HG03521 (cell line): ENCODE results near the gene TCF7L2.

Experiments
- ATAC-seq: cut with Tn5 transposase; IDR thresholded peaks from one replicate; pipeline ENCODE4 v1.9.1; 2021; ENCODE audit warnings: mild to moderate bottlenecking, moderate library complexity; ENCODE audit not compliant: unreplicated experiment

TCF7L2 gene

DNA sequence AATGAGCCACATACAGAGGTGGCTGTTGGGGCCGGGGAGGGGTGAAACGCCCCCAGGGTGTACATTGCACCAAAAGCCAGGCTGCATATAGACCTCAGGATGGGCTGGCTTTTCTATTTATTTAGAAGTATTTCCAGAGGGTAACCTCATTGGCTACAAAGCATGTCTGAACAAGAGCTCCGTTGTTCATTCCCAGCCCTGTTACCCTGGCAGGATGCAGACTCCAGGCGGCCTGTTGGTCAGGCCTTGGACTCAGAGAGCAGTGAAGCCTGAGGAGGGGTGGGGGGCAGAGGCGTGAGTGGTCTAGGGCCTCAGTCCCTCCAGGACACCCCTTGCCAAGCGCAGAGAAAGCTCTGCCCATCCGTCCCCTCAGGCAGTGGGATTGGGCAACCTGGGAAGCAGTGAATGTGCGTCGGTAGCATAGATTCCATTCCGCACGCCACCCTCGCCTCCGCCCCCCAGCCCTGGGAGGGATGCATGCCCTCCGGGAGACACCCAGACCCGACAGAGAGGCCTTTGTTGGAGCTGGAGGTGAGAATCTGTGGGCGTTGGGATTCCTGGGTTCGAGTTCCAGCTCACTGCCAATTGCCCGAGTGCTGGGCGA lies 41.9 kb downstream of the TCF7L2 start:
- ATAC-seq: no peak

DNA sequence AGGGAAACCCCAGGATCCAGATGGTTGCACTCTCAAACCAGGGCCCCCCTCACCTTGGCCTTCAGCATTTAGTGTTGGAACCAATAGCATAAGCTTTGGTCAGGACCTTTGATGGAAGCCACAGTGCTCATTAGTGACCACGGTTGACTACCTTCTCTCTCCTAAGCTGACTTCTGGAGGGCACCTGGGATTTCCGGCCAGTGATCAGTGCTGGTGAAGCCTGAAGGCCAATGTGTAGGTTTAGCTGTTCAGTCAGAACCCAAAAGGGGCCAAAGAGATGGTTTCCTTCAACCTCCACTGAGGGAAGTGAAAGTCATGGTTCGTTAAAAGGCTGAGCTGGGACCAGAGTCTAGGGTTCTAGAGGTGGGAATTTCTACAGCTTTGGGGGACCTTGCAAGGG lies 46.4 kb downstream of the TCF7L2 start:
- ATAC-seq: no peak

DNA sequence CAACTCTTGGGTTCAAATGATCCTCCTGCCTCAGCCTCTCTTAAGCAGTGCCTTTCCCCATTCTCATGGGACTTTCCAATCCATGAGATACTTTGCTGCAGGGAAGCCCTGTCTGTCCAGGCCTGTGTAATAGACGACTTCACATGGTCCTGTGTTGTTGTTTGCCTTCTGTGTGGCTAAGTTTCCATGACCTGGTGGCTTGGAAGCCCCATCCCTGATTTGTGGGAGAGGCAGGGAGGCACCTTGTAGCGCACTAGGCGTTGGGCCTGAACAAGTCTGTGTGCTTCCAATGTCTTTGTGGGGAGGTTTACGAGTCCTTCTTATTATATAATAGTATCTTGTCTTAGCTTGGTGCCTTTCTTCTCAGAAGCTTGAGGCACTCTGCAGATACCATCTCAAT lies 49.1 kb downstream of the TCF7L2 start:
- ATAC-seq: no peak

DNA sequence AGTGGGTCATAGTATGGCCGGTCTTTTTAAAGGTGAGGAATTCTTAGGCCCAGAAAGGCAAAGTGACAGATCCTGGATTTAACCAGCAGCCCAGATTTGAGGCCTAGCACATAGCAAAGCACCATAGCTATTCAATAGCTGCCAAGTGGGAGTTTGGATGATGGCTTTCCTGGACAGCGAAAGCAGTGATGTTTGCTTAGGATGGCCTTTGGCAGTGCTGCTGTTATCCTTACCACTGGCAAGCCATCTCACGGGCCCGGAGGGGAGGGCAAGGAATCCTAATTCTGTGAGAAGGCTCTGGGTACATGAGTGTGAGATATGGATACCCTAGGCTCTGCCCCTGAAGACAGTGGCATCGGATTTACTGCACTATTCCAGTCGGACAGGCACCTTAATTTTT lies 50.4 kb downstream of the TCF7L2 start:
- ATAC-seq: no peak

DNA sequence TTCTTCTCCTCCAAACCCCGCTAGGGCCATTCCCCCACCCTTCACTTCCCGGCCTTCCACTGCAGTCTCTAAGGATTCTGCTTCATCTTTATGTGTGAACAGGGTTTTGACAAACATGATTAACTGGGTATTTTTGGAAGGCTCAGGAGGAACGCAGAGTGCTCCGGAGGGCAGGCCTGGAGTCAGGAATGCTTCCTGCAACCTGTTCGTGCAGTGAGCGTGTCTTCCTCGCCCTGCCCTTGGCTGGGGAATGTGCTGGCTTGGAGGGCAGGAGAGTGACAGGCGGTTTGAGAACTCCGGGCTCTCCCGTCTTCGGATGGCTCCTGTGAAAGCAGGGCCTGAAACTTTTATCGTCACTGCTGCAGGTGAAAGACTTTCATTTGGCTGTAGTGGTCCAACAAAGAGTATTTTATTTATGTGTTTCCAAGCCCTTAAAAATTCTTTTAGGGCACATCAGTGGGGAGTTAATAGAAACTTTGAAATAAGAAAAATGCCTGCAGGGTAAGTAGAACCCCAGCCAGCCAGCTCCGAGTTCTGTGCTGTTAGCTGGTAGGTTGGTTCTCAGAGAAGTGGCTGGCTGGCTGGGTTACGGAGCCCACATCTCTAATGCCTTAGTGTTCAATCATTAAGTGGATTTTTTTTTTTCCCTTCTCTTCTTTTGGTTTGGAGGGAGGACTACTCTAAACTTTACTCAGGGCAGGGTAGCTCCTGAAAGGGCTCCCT lies 51.0 kb downstream of the TCF7L2 start:
- ATAC-seq: no peak

DNA sequence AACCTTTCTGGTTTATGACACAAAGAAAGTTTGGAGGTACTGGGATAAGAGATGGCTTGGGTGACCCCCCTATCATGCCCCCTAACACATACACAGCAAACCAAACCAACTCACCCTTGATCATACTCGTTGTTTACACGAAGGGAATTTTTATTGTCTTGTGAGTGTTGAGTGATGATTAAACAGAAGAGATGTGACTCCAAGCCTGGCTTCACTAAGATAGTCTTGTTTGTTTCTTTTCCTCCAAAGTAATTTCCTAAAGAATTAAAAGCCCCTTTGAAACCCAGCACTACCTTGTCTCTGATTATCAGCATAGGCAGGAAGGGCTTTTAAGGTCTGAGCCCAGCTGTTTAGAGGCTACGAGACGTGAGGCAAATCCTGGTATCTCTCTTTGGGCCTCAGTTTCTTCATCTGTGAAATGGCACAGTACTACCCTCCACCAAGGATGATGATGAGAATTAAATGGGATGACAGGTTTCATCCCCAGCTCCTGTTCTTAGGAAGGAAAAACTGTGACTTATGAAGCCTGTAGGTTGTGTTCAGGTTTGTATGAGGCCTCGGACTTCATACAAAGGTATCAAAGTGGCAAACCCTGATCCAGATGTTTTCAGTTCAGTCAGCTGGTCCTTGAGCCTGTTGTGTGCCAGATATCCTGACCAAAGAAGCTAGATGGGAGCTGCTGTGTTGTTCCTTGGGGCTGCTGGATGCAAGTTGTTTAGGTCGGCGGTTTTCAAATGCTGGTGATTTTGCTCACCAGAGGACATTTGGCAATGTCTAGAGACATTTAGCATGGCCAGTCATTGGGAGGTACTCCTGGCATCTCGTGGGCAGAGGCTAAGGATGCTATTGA lies 51.8 kb downstream of the TCF7L2 start:
- ATAC-seq: no peak

DNA sequence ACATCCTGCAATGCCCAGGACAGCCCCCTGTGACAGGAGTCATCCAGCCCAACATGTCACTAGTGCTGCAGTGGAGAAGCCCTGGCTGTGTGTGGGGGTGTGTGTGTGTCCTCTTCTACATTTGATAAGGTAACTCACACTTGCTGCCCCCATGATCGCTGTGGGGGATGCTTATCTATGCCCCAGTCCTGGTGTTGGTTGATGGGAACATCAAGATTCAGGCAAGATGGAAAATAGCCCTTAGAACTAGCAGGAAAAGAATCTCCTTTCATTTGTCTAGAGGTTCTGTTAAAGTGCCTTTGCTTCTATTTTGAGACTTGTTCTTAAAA lies 52.4 kb downstream of the TCF7L2 start:
- ATAC-seq: no peak

DNA sequence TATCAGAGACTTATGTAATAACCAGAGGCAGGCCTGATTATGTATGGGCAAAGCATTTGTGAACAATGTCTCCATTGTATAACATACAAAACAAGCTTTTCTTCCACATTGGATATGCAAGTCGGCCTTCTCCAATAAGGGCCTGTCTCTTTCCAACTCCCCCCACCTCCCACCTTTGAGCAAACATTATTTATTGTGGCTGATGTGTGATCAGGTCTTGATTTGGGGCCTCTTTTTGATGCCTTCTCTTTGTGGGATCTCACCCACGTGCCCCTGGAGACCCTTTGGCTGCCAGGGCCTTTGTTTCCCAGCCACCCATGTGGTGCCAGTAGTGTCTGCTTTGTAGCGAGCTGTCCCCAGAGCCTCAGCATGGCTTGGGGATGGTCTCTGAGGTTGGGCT lies 53.0 kb downstream of the TCF7L2 start:
- no peak for ATAC-seq

DNA sequence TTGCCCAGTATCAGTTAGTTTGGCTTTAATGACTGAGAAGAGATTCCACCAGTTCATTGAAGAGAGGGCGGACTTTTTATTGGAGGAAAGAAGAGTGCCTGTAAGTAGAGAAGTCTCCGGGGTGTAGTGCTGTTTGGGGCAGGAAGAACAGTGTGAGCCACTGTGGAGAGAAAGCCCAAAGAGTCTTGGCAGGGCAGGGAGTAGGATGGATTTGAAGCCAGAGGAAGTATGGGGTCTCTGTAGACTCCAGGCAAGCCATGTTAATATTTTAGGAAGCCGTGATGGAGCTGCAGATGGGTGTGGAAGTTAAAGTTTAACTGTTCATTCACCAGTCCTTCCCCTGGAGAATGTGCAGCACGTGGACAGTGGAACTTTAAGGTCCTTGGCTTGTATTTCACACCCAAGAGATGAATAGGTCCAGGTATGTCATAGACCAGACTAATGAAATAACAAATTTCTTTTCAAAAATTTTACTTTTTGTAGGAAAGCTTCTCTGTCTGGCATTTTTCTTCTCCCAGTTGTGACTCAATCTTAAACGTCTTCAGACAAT lies 54.1 kb downstream of the TCF7L2 start:
- ATAC-seq: no peak

DNA sequence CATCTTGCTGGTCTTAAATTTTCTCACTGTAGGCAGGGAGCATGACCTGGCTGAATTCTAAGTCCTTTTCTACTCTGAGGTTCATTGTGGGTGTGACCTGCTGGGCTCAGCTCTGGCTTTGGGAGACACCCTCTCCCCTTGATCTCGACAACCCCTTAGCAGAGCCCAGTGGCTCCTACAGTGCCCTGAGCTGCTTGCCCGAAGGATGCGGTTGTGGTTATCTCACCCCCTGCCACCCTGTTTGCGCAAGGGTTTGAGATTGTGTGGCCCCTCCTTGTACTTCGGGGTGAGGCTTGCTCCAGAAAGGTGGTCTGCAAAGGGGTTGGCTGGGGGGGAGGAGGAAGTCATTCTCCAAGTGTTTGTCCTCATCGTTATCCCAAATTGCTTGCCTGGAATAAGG lies 55.3 kb downstream of the TCF7L2 start:
- ATAC-seq: no peak

DNA sequence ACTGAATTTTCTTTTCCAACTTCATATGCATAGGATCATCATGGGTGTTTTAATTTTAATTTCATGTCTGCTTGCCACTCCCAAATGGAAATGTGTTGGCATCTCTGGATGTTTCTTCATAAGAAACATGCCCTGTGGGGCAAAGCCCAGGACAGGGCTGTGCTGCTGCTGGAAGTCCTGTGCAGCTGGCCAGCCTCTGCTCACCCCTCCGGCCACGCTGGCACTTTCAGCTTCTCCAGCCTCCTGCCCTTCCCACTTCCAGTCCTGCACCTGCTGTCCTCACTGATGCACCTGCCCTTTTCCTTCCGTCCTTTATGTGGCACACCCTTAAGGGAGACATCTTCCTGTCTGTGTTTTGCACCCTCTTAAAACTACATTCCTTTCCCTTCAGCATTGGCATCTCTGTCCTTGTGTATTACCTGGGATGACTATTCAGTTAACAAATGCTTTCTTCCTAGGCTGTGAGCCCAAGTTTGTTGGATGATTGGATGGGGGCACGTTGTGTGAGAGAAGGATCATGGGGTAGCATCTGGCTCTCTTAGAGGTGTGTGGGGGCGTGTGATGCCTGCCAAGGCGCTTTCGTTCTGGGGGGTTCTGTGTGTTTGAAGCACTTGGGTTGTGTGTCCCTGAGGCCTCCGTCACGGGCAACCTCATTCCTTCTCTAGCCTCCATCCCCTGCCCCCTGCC lies 56.8 kb downstream of the TCF7L2 start:
- ATAC-seq: no peak

DNA sequence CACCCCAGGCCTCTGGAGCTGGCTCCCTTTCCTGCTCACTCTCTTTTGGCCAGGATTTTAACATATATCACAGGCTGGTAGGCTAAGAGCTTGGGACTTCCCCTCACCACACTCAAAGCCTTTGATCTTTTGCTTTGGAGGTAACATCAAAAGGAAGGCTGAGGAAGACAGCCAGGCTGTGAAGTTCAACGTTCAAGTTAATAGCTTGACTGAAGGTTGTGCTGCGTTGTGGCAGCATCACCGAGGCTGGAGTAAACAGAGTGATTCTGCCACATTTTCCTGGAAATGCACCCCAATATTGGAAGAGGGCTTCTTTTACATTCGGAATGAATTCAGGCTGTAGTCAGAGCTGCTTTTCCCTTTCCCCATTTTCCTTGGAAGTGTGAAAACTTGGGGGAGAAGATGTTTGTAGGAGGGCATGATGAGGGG lies 57.3 kb downstream of the TCF7L2 start:
- no peak for ATAC-seq

DNA sequence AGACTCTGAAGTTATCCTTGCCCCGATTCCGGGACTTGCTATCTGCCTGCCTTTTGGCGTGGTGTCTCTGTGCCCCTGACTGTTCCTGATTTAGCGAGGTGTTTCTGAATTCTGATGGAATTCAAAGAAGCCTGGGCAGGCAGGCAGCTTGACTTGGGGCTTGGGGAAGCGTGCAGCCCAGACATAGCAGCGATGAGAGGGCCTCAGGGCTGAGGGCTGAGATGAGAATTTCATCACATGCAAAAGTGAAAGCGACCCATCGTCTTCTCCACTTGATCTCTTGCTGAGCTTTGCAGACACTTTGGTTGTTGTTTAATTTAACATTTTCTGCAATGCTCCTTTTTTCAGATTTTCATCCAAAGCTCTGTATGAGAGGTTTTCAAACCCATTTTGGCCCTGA lies 57.8 kb downstream of the TCF7L2 start:
- no peak for ATAC-seq

DNA sequence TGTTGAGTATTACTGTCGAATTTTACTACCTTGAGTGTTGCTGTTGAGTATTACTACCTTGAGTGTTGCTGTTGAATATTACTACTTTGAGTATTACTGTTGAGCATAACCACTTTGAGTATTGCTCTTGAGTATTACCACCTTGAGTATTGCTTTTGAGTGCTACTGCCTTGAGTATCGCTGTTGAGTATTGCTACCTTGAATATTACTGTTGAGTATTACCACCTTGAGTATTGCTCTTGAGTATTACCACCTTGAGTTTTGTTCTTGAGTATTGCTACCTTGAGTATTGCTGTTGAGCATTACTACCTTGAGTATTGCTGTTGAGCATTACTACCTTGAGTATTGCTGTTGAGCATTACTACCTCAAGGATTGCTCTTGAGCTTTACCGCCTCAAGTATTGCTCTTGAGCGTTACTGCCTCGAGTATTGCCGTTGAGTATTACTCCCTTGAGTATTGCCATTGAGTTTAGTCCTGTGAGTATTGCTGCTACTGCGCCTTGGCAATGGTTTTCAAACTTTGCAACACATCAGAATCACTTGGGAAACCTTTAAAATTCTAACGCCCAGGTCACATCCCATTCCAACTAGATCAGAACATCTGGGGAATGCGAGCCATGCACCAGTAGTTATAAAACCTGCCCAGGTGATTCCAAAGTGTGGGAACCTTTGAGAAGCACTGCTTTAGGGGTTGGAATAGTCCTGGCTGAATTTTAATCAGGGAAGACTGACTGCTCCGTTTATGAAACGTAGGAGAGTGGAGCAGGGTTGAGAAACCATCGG lies 61.7 kb downstream of the TCF7L2 start:
- no peak for ATAC-seq

DNA sequence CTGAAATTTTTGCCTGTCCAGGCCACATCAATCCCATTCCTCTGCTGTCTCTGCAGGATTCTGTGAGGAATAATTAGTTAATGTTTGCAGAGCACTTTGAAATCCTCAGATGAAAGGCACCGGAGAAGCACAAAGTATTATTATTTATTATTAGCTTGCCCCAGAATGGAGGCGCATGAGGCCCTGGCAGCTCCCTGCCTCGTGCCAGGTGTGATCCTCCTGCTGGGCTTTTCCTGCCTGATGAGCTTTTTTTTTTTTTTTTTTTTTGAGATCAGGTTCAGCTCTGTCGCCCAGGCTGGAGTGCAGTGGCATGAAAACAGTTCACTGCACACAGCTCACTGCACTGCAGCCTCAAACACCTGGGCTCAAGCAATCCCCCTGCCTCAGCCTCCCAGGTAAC lies 65.2 kb downstream of the TCF7L2 start:
- ATAC-seq: no peak

DNA sequence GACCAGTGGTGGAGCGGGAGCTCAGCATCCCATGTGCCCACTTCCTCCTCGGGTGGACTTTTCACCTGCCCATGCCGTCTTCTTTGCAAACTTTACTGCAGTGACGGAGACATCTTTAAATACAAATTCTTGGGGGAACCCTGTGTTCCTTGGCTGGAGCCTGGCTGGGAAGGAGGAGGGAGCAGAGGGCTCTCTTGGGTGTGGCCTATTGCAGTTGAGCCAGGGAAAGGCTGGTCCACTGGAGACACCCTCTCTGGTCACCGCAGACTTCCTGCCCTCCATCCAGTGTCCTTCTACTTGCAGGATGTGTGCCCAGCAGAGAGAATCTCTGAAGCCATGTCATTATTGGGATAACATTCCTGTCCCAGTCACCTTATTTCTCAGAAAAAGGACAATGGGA lies 67.3 kb downstream of the TCF7L2 start:
- no peak for ATAC-seq

DNA sequence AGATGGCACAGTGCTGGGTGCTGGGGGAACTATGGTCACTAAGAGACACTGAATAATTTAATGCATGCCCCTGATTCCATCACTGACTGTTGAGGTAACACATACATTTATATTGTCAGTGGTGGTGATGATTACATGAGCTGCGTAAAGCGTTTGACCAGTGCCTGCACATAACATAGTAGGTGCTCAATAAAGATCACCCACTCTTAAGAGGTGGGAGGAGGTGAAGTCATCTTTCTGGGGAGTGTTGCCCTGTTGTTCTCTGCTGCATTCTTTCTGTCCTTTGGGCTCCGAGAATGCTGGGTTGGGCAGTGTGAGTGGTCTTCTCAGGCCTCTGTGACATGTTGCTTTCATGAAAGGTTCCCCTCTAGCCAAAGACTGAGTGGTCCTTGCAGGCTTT lies 68.0 kb downstream of the TCF7L2 start:
- ATAC-seq: no peak

DNA sequence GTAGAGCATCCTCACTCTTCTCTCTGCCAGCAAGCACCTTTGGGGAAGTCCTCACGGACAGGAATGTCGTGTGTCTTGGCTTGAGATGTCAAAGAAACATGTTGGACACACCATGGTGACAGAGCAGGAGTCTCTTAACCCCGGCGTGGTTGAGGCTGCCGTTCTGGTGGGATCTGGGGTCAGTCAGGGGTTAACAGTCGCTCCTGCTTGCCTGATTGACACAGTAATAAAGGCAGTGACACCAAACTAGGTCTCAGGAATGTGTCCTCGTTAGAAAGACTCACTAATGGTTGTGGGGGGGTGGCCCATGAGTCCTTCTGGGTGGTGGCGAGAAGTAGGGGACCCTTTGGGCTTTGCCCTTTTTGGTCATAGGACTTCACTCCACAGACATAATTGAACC lies 69.0 kb downstream of the TCF7L2 start:
- no peak for ATAC-seq

DNA sequence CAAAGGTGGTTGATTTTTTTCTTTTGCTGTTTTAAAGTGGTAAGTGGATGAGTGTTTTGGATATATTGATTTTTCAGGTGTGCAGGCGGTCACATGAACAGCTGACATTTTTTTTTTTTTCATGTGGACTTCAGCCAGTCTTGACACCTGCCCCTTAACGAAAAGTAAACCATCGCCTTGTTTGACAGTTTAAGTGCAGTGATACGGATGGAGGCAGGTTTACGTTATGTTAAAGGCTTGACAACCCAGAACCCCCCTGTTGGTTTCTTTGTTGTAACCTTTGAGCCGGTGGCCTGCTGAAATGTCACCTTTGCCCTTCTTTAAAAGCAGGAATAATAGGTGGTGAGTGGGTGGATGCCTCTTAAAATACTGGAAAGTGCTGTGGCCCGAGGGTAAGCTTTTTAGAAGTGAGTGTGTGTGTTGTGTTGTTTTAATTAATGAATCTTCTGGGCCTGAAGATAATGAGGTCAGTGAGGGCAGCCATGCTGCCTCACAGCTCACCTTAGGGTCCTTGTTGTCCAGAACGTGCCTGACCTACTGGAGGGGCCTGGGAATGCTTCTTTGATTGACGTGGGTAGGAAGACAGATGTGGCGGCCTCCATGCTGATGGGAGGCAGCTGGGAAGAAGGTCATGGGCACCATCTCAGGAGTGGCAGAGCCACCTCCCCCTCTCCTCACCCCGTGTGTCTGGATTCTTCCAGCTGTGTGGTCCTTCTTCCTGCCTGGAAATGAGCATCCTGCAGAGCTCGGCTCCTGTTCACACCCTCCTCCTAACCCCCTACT lies 69.8 kb downstream of the TCF7L2 start:
- no peak for ATAC-seq

DNA sequence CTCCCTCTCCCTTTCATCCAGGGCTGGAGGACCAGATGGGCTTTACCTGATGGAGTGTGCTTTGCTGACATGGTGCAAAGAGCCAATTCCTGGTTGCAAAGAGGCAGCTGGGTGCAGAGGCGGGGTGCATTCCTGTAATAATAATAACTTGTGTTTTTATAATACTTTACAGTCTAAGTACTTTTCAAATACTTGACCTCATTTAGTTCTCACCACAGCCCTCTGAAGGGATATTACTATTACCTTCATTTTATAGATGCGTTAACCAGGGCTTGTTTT lies 70.4 kb downstream of the TCF7L2 start:
- ATAC-seq: no peak
